SK-N-MC (cell line): Measurements from ENCODE around the gene ATXN10.

Source experiments
- EZH2 ChIP-seq: fragments of 200-600 bp; sonication (generic); IDR thresholded peaks from one replicate; pipeline ENCODE4 v1.6.1; 2017; ENCODE audit warnings: antibody characterized with exemption
- POLR2AphosphoS5 ChIP-seq: IDR thresholded peaks from 2 replicates; pipeline ENCODE4 v1.6.1; 2012; ENCODE audit warnings: mild to moderate bottlenecking, low read depth, low read length, borderline replicate concordance

DNA sequence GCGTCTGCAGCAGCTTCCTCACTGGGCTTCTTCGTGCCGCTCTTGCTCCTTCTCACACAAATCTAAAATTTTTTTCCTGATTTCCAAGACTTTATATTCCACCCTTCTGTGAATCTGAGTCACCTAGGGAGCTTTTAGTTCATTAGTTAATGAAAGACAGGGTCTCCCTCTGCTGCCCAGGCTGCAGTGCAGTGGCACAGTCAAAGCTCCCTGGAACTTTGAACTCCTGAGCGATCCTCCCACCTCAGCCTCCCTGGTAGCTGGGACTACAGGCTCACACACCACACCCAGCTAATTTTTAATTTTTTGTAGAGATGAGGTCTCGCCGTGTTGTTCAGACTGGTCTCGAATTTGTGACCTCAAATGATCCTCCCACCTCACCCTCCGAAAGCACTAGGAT, 116.9 kb downstream of the ATXN10 start:
- TF ChIP-seq POLR2AphosphoS5 (no peak), EZH2 (no peak)
